Fibroblast of skin of right quadriceps (primary cell): ENCODE results near the gene CNNM2.
A peak's percentile ranks its signal among the peaks of the same experiment; 100 is the strongest.

ENCODE experiments used
- DNase-seq: peaks from one replicate; pipeline ENCODE4 v3.0.0-alpha.2; 2013

CNNM2 gene

GRCh38 chr10:102917962-102918816, at the start of gene CNNM2:
Gene CNNM2, plus strand, starts transcription at chr10:102918294. Its CDS starts 187 bp downstream, at chr10:102918481.
- peak; percentile 100 for DNase-seq

- DNase-seq: peak; percentile 29
Observed at GRCh38 chr10:102868911-102869257, 49.2 kb upstream of the CNNM2 start.

DNA sequence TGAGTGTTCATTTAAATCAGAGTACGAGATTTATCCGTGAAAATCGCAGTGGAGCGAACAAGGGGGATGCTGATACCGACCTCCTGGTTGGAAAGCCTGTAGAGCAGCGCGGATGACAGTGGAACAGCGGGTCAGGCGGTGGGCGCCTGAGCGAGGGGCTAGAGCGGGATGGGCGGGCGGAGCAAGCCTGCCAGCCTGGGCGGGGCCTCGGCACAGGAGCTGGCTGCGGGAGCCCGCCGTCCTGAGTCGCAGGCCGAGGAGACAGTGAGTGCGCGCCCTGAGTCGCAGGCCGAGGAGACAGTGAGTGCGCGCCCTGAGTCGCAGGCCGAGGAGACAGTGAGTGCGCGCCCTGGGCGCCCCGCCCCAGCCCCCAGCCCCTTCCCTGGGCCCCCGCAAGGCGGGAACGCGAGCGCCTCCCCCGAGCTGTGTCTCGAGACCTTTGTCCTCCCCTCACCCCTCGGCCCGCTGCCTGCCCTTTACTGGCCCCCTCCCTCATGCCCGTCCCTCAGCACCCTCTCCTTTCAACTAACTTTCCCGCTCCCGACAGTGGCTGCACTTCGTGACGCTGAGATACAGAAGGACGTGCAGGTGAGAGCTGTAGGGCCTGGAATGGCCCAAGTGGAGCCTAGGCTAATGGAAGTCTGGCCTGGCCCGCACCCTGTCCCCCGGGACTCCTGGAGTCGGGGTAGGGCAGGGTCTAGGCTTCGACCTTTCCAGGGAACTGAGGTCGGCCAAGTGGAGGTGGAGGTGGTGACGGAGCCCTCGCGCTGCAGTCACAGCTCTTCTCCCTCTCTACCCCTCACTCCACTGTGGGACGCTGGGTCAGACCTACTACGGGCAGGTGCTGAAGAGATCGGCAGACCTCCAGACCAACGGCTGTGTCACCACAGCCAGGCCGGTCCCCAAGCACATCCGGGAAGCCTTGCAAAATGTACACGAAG, 48.6 kb upstream of the CNNM2 start, which contains the start of gene AS3MT:
AS3MT (plus strand) TSS at position 213 of the 941 bp plus-strand sequence; CDS start at position 336, 123 bp downstream.
- DNase-seq: peak; percentile 29

DNA sequence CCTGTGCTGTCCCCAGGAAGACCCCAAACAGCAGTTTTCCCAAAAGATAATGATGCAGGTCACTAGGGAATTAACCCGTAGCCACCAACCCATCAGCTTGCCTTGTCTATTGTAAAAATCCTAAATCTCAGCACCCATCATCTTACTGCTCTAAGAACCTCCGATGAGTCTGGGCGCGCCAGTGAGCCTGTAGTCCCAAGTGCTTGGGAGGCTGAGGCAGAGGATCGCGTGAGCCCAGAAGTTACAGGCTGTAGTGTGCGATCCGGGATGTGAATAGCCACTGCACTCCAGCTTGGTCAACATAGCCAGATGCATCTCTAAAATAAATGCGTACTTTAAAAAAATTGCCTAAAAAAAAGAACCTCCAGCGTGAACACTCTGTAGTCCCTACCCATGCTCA, 47.9 kb upstream of the CNNM2 start:
- DNase-seq: no peak

GRCh38 chr10:102872163-102872562, 45.9 kb upstream of the CNNM2 start:
- DNase-seq: peak; percentile 18

- no peak for DNase-seq
Observed at GRCh38 chr10:102876747-102877153, 41.3 kb upstream of the CNNM2 start.

- no peak for DNase-seq
Observed at GRCh38 chr10:102878629-102879028, 39.5 kb upstream of the CNNM2 start.

DNA sequence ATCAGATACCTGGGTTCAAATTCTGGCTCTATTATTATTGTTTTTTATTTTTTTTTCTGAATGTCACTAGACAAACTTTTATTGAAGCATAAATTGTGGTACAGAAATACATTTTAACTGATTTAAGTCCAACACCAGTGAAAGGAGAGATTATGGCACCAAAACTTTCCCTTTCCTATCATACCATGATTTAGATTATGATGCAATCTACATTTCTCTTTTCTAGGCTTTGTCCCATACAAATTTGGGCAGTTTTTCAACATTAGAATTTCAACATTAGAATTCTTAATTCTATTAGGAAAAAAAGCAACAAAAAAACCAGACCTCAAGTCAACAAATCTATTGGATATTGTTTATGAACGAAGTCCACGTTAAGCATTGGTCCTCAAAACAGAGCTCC, 37.8 kb upstream of the CNNM2 start:
- DNase-seq: no peak

GRCh38 chr10:102888048-102888447, 30.0 kb upstream of the CNNM2 start:
- no peak for DNase-seq

DNA sequence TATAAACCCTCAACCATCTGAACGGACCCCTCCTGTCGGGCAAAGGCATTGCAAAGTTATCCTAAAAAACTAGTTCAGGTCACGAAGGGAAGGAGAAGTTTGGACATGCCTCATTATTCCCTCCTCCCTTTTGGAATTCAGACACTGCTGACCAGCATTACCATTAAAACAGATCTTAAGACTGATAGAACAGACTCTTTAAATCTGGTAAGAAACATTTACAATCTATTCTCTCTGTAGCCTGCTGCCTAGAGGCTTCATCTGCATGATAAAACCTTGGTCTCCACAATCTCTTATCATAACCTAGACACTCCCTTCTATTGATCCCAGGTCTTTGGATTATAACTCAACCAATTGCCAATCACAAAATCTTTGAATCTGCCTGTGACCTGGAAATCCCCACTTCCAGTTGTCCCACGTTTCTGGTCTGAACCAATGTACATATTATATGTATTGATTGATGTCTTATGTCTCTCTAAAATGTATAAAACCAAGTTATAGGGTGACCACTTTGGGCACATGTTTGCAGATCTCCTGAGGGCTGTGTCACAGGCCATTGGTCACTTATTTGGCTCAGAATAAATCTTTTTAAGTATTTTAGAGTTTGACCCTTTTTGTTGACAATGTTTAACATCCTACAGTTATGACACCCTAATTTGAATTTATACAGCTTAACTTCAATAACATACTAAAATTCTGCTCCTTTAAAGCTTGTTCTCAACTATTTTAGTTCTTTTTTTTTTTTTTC, 23.5 kb upstream of the CNNM2 start:
- no peak for DNase-seq

- no peak for DNase-seq
Observed at GRCh38 chr10:102900006-102900405, 18.1 kb upstream of the CNNM2 start.

- DNase-seq: no peak
Observed at GRCh38 chr10:102904346-102904745, 13.7 kb upstream of the CNNM2 start.

GRCh38 chr10:102906507-102906906, 11.6 kb upstream of the CNNM2 start:
- DNase-seq: no peak

- no peak for DNase-seq
Observed at GRCh38 chr10:102914781-102915180, 3.3 kb upstream of the CNNM2 start.

- no peak for DNase-seq
Observed at GRCh38 chr10:102916173-102916572, 1.9 kb upstream of the CNNM2 start.

- DNase-seq: peak; percentile 58
Observed at GRCh38 chr10:102917314-102917961, 656 bp upstream of the CNNM2 start.

DNA sequence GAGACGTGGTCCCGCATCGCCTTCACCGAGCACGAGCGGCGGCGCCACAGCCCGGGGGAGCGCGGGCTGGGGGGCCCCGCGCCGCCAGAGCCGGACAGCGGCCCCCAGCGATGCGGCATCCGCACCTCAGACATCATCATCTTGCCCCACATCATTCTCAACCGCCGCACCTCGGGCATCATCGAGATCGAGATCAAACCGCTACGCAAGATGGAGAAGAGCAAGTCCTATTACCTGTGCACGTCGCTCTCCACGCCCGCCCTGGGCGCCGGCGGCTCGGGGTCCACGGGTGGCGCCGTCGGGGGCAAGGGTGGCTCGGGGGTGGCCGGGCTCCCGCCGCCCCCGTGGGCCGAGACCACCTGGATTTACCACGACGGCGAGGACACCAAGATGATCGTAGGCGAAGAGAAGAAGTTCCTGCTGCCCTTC, 737 bp downstream of the CNNM2 start:
- no peak for DNase-seq

GRCh38 chr10:102919246-102919959, 1.3 kb downstream of the CNNM2 start:
- no peak for DNase-seq

GRCh38 chr10:102919992-102920739, 2.1 kb downstream of the CNNM2 start:
- no peak for DNase-seq

- DNase-seq: no peak
Observed at GRCh38 chr10:102923601-102924000, 5.5 kb downstream of the CNNM2 start.

GRCh38 chr10:102926842-102927241, 8.7 kb downstream of the CNNM2 start:
- DNase-seq: no peak
